ENCODE data around the gene XRN2. TPM values are rescaled to one million over a fixed set of nuclear protein-coding genes. Genes with fewer than 3 reads are reported as not detected.

The XRN2 gene
- total RNA-seq, 1 donor: 97.1 TPM

- no peak for TF ChIP-seq CTCF (IDR thresholded peaks at IDR 0.05; ENCODE audit: insufficient read depth, low read length)
- no peak overlapping the region for H3K4me3 ChIP-seq (ENCODE audit: low read depth, low read length)
- no peak for DNase-seq (ENCODE audit: low read depth)
These were observed 8.4 kb upstream of the XRN2 start for GRCh38 chr20:21294755-21295154.

DNA sequence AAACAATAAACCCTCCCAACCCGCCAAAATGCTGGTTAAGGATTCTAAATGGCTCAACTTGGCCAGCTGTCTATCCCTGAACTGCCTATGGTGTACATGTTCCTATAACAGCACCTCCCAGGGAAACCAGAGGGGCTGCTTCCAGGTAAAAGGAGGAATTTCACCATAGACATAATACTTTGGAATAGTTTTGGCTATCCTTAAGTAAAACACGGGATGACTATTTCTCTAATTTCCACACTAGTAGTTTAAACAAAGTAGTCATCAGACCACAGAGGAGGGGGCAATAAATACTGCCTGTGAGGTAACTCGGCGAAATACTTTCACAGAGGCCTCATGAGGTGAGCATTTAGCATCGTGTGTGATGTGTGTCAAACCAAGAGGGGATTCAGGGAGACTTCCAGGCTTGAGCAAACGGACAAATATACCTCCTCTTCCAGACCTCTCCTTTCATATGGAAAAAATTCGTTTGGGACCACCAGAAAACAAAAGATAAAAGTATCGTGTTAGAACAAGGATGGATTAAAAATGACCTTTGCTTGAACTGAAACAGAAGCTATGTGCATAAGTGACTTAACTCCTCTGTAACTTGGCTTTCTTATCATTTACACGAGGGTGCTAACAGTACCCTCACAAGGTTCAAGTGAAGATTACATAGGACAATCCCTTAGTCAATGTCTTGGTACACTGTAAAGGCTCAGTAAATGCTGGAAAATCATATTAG, 1.0 kb upstream of the XRN2 start:
- TF ChIP-seq CTCF (IDR thresholded peaks at IDR 0.05; ENCODE audit: insufficient read depth, low read length): no peak
- H3K4me3 ChIP-seq (ENCODE audit: low read depth, low read length): peak overlapping the region; percentile 83
- peak; percentile 19 for DNase-seq (ENCODE audit: low read depth)

GRCh38 chr20:21302664-21303060, 469 bp upstream of the XRN2 start:
- H3K4me3 ChIP-seq (ENCODE audit: low read depth, low read length): peak overlapping the region; percentile 83
- DNase-seq (ENCODE audit: low read depth): no peak
- TF ChIP-seq CTCF (IDR thresholded peaks at IDR 0.05; ENCODE audit: insufficient read depth, low read length): no peak

- DNase-seq (ENCODE audit: low read depth): peak; percentile 54
- no peak for TF ChIP-seq CTCF (IDR thresholded peaks at IDR 0.05; ENCODE audit: insufficient read depth, low read length)
- H3K4me3 ChIP-seq (ENCODE audit: low read depth, low read length): peak overlapping the region; percentile 83
These were observed 898 bp downstream of the XRN2 start for GRCh38 chr20:21303872-21304586.

GRCh38 chr20:21308340-21308739, 5.2 kb downstream of the XRN2 start:
- no peak for TF ChIP-seq CTCF (IDR thresholded peaks at IDR 0.05; ENCODE audit: insufficient read depth, low read length)
- no peak for DNase-seq (ENCODE audit: low read depth)
- H3K4me3 ChIP-seq (ENCODE audit: low read depth, low read length): no peak overlapping the region

DNA sequence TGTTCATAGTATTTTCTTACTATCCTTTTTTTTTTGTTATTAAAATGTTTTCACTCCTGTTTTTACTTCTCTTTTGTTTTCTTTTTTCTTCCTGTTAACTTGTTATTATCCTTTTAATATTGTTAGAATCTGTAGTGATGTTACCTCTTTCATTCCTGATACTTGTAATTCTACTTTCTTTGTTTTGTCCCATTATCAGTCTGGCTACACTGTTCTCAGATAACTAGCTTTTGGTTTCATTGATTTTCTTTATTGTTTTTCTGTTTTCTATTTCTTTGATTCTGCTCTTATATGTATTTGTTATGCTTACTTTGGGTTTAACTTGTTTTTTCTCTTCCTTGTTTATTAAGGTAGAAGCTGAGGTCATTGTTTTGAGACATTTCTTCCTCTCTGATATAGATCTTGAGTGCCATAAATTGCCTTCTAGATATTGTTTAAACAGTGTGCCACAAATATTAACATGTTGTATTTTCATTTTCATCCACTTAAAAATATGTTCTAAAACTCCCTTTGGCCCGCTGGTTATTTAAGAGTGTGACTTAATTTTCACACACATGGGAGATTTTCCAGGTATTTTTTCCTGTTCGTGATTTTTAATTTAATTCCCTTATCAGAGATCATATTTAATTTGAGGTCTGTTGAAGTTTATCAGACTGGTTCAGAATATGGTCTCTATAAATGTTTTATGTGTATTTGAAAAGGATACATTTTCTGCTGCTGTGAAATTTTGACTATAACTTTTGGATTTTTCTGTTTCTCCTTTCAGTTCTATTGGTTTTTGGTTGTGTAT, 6.7 kb downstream of the XRN2 start:
- no peak for DNase-seq (ENCODE audit: low read depth)
- H3K4me3 ChIP-seq (ENCODE audit: low read depth, low read length): no peak overlapping the region
- no peak for TF ChIP-seq CTCF (IDR thresholded peaks at IDR 0.05; ENCODE audit: insufficient read depth, low read length)
